Islet precursor cell (in vitro differentiated cells): ENCODE data around the gene ARMC2.
A peak's percentile ranks its signal among the peaks of the same experiment; 100 is the strongest.
"Not testable (repeated sequence)": the region's sequence is repeated elsewhere in the genome, so short reads cannot be mapped to it uniquely, and the experiment has no call there.

Experiments
- DNase-seq: peaks from one replicate; pipeline ENCODE4 v3.0.0-alpha.2; 2018

Gene ARMC2, protein sequence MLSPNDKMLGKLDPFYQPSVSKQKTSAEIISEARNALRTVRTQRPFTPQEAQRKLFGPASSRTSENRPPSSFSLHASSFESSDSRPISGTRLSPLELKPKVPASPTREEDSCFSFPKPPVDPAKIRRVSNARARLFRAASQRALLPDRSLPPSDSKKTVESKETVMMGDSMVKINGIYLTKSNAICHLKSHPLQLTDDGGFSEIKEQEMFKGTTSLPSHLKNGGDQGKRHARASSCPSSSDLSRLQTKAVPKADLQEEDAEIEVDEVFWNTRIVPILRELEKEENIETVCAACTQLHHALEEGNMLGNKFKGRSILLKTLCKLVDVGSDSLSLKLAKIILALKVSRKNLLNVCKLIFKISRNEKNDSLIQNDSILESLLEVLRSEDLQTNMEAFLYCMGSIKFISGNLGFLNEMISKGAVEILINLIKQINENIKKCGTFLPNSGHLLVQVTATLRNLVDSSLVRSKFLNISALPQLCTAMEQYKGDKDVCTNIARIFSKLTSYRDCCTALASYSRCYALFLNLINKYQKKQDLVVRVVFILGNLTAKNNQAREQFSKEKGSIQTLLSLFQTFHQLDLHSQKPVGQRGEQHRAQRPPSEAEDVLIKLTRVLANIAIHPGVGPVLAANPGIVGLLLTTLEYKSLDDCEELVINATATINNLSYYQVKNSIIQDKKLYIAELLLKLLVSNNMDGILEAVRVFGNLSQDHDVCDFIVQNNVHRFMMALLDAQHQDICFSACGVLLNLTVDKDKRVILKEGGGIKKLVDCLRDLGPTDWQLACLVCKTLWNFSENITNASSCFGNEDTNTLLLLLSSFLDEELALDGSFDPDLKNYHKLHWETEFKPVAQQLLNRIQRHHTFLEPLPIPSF

DNA sequence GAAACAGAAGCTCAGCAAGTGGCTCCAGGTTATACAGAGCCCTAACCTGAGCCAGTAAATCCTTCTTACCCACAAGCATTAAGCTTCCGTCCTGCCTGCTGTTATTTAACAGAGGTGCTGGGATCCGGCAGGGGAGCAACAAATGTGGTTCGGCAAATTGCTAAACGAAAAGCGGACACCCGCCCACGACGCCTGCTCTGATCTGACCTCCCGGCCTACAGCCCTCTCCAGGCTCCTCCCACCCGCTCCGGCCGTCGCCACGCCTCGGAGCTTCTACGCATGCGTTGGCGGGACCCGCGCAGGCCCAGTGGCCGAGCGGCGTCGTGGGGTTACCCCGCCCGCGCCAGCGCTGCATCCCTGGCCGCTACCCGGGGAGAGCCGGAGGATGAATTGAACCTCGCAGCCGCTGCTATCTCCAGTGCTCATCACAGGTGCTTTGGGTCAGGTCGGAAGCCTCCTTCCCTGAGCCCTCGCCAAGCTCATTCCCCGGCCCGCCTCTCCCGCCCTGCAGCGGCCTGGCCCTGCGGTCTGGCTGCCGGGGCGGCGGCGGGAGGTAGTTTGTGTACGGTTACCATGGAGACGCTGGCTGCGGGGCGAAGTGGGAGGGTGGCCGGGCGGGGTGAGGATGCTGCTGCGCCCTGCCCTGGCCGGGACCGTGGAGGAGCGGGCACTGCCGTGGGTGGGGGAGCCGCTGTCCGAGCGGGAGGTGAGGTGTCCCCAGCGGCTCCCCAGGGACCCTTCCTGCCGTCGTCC, at the start of gene ARMC2:
ARMC2 (plus strand) TSS at position 307 of the 753 bp plus-strand sequence. CDS start 5,846 bp downstream, outside the sequence.
- peak; percentile 96 for DNase-seq

DNA sequence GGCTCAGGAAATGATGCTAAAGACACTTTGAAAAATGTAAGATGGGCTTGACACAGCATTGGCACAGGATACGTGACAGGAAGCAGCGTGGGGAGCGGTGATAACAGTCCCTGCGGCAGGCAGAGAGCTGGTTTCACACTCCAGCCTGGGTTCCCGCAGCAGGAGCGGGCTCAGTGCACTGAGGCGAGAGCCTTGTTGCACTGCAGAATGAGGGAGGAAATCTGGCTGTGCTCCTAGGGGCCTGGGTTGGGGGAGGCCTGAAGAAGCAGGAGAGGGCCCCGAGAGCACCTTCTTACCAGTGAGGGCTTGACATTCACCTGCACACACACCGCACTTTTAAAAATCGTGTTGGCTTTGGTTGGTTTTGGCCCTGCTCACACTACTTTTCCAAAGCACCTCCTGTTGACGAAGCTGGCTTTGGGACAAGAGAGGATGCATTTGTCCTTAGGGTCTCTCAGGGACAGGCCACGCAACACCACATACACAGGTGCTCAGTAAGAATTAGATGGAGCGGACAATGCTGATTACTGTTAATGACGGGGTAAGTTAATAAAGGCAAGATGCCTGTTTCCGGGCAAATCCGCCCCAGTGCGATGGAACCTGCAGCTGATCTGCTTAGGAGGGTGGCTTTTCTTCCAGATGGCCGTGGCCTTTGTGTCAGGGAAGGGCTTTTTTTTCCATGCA, 49.4 kb upstream of the ARMC2 start:
- peak; percentile 61 for DNase-seq

DNA sequence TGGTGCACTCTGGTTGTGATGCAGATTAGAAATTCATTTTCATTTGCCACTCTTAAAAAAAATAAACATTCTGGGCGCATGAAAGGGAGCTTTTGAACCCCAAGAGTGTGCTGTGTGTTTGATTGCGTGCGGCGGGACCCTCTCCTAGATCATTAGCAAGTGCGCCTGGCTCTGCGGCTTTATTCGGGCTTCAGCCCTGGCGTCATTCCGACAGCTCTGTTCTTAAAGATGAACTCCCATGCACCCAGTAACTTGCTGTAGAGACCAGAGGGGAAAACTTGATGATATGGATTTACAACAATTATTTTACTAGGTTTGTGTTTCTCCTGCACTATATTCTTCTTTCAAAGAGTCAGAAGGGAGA, 48.9 kb upstream of the ARMC2 start:
- peak; percentile 8 for DNase-seq

DNA sequence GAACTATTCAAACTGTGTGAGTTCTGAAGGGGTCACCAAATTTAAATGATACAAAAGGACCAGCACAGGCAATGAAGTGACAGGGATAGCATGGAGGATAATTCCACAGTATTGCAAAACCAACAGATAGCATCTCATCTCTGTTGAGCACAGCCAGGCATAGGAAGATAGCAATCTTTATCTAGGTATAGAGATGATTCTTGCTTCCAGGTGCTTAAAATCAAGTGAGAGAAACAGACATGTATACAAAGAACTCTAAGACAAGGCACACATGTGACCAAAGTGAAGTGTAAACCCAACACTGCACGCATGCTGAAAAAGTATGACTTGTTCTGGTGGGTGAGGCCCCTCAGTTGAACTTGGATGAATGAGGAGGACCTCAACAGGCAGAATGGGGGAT, 48.4 kb upstream of the ARMC2 start:
- no peak for DNase-seq

DNA sequence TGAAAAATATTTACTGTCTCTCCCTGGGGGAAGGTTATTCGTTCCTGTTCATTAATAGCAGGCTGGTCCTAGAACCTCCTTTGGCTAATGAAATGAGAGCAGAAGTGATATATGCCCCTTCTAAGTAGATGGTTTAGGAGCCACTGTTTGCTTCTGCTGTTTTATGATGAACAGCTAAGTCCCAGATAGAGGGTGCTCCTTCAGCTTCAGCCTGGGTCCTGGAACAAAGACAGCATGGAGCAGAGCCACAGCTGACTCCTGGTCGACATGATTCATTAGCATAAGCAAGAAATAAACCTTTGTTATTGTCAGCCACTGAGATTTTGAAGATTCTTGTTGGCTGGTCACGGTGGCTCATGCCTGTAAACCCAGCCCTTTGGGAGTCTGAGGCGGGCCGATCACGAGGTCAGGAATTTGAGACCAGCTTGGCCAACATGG, 47.8 kb upstream of the ARMC2 start:
- DNase-seq, result no peak

DNA sequence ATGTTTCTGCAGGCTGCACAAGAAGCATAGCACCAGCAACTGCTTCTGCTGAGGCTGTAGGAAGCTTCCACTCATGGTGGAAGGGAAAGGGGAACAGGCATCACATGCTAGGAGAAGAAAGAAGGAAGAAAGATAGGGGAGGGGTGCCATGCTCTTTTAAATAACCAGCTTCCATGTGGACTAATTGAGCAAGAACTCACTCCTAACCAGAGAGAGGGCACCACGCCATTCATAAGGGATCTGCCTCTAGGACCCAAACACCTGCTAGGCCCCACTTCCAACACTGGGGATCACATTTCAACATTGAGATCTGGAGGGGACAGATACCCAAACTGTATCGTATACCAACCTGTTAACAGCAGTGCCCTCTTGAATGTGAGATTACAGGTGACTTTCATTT, 46.9 kb upstream of the ARMC2 start:
- DNase-seq, result no peak

DNA sequence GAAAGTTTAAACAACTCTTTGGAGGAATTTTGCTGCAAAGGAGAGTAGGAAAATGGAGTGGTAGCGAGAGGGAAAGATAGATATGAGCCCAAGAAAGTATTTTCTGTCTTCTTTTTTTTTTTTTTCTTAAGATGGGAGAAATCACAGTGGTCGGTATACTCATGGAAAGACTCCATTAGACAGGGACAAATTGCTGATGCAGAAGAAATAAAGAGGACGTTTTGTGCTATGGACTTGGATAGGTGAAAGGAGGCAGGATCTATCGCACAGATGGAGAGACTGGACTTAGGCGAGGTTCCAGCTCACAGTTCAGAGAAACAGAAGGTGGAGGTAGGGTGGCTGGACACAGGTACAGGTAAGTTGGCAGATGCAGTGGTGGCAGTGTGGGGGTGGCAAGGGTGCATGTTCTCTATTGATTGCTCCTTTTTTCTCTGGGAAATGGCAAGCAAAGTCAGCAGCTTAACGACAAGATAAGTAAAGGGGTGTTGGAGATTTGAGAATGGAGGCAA, 44.2 kb upstream of the ARMC2 start:
- no peak for DNase-seq

DNA sequence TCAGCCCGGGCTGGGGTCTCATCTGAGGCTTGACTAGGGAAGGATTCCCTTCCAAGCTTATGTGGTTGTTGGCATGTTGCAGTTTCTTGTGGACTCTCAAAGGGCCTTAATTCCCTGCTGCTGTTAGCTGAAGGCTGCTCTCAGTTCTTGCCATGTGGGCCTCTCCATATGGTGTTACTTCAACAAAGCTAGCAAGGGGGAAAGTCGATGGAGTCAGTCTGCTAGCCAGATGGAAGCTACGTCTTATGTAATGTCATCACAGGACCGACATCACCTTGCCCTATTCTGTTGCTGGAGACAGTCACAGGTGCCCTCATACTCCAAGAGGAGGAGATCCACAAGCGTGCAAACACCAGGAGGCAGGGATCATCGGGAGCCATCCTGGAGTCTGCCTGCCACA, 43.3 kb upstream of the ARMC2 start:
- DNase-seq, result no peak

DNA sequence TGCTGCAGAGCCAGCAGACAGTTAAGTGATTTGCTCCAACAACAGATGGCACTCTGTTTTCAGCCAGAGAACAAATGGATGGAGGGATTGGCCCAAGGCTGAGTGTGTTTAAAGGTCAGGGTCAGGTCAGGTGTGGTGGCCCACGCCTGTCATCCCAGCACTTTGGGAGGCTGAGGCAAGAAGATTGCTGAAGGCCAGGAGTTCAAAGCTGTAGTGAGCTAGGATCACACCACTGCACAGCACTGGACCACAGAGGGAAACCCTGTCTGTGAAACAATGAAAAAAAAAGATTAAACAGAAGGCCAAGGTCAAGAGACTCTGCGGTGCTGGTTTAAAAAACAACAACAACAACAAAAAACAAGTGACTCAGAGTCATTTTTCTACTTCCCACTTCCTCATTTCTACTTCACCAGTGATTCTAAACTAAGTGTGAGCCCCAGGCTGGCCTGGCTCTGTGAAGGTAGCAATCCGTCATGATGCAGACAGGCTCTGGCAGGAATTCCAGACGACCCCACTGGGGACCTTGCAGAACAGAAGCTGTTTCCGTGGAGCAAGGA, 42.5 kb upstream of the ARMC2 start:
- peak; percentile 78 for DNase-seq

DNA sequence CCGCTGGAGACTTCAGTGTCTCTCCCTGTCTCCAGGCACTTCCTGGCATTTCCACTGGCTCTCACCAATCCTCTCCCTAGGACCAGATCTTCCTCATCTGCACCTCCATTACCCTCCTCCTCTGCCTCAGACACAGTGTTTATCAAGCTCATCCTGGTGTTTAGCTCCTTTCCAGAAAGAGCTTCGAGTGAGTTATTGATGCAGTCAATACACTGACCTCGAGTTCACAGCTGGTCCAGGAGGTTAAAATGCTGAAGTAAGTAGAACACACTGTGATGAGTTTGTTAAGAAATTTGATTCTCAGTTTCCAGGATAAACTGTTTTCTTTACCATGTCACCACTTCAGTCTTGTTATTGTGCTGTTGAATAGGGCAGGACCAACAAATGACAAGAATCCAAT, 42.1 kb upstream of the ARMC2 start:
- DNase-seq, result no peak

DNA sequence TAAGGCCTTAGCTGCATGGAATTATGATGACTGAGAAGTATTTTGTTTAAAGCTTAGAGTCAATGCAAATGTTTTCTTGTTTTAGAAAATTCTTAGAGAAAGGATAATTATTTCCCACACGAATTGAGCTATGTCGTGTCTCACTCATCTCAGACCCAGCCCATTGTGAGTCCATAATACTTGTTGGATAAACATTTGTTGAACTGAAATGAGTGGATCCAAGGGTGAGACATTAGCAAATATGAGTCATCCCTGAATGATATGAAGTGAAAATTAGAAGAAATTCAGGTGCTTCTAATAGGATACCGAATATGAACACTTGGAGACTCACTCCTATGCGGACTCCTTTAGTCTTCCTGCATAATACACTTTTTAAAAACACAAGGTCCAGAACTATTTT, 41.6 kb upstream of the ARMC2 start:
- DNase-seq, result no peak

DNA sequence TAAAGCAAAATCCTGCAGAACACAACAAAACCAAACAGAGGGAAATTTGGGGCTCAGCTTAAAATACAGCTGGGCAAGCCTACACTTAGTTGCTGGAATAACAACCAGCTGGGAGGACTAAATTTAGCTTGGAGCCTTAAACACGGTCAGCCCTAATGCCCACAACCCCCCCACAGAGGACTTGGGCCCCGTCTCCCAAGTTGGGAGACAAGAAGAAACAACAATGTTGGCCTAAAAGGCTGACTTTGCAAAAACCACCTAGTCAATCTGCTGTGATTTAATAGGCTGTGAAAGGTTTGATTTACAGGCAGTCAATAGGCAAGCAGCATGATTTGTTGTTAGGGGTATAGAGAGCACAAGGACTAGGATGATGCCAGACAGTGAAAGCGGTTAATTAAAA, 40.3 kb upstream of the ARMC2 start:
- DNase-seq, result no peak

DNA sequence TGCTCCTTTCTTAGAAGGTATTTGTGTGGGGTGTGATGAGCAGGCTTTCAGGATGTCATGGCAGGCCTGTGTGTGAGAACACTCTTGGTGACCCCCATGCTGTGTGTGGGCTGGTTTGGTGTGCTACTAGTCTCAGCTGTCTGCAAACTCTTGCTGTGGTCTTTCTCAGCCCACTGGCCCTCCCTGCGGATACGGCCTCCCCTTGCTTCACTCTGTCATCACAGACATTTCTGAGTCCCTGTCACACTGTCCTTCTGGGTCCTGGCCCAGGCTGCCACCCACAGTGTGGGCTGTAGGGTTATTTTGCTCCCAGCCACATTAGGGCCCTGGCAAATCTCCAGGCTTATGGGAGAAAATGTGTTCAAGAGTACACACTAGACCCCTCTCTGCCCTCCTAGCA, 39.0 kb upstream of the ARMC2 start:
- DNase-seq, result no peak

DNA sequence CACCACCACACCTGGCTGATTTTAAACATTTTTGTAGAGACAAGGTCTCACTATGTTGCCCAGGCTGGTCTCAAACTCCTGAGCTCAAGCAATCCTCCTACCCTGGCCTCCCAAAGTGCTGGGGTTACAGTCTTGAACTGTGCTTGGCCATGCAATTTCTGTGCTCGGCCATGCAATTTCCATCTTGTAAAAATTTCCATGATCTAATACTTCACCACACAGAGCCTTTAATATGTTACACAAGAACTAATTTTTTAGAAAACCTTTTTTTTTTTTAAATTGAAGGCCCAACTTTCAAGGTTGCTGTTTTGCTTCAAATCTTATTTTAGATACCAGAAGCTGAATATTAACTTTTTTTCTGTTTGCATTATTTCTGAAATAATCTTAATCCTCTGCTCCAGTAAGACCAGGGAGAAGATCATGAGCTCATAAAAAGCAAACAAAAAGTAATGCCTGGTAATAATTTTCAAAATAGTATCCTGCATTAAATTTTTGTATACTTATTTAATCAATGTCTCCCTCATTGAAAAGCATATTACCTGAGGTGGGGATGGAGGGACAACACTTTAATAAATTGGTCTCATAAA, 38.1 kb upstream of the ARMC2 start:
- DNase-seq, result no peak

DNA sequence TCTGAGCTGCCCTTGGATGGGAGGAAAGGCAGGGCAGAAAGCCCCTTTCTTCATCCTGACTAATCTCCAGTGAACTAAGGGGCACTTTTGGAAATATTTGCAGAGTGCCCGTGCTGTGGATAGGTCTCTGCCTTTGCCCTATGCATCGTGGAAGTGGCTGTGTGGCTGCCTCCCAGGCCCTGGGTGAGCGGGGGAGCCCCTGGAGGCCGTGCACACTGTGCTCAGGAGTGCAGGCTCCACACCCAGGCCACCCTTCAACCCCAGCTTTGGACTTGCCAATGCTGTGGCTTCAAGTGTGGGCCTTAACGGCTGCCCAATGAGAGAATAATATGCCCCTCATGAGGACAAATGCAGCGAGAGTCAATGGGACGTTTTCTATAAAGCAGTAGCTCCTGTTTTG, 36.7 kb upstream of the ARMC2 start:
- no peak for DNase-seq

DNA sequence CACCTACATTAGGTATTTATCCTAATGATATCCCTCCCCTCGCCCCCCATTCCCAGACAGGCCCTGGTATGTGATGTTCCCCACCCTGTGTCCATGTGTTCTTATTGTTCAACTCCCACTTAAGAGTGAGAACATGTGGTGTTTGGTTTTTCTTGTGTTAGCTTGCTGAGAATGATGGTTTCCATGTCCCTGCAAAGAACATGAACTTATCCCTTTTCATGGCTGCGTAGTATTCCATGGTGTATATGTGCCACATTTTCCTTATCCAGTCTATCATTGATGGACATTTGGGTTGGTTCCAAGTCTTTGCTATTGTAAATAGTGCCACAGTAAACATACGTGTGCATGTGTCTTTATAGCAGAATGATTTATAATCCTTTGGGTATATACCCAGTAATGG, 35.0 kb upstream of the ARMC2 start:
- not testable (repeated sequence) for DNase-seq

DNA sequence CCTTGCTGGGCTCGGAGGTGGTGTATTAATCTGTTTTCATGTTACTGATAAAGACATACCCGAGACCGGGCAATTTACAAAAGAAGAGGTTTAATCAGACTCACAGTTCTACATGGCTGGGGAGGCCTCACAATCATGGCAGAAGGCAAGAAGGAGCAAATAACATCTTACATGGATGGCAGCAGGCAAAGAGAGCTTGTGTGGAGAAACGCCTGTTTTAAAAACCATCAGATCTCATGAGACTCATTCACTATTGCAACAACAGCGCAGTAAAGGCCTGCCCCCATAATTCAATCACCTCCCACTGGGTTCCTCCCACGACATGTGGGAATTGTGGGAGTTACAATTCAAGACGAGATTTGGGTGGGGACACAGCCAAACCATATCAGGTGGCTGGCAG, 30.9 kb upstream of the ARMC2 start:
- not testable (repeated sequence) for DNase-seq

DNA sequence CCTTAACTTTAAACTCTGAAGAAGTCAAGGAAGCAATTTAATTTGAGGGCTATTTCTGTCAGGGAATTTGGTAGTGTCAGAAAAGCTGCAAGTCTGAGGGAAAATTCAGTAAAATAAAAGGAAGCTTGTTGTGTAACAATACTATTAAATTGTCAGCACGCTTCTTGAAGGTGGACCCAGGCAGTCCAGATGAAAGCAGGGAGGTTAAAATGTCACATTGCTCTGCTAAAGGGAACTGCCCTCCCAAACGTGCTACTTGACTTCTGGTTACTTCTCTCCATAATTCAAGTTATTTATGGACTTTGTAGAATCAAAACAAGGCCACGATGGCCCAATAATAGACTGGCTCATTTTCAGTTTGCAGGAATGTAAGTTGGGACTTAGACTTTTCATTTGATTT, 28.2 kb upstream of the ARMC2 start:
- no peak for DNase-seq

DNA sequence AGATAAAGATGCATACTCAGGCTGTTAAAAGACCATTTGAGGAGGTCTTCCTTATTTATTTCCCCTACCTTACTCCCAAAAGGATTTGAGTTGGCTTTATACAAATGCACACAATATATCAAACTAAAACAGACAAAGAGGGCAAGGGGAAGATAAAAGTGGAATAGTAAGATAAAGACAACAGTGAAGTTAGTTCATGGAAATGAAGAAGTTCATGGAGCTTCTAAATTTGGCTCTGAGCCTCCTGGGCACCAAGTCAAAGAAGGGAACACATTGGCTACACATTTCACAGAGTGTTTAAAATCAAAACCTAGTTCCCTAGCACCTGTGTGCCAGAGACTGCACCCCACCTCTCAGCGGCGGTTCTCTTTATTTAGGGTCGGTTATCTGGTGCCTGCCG, 25.8 kb upstream of the ARMC2 start:
- no peak for DNase-seq

DNA sequence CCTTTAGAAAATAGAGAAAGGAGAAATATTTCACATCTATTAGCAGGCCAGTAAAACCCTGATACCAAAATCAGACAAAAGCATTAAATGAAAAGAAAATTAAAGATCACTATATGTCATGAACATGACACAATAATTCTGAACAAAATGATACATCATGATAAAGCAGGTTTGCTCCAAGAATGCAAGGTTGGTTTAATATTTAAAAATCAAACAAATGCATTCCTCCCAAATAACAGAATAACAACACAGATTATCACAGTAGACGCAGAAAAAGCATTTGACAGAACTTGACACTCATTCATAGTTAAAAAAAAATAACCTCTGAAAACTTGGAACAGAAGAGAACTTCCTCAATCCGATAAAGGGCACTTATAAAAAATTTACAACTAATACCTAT, 22.9 kb upstream of the ARMC2 start:
- no peak for DNase-seq

DNA sequence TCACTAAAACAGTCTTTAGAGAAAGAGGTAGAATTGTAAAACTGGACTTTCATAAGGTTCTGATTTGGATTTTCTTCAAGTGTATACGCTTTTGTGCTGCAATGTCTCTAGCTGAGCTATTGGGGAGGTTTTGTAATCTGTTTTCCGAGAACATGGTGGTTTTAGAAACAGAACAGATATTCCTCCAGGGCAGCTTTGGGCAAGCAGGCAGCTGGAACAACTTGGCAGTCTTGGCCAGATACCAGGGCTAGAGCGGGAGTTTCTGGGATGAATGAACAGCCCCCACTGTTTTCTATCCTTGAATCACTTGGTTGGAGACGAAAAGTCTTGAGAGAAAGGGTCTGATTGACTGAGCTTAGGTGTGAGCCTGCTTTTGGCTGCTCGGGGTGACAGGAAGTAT, 17.1 kb upstream of the ARMC2 start:
- no peak for DNase-seq

DNA sequence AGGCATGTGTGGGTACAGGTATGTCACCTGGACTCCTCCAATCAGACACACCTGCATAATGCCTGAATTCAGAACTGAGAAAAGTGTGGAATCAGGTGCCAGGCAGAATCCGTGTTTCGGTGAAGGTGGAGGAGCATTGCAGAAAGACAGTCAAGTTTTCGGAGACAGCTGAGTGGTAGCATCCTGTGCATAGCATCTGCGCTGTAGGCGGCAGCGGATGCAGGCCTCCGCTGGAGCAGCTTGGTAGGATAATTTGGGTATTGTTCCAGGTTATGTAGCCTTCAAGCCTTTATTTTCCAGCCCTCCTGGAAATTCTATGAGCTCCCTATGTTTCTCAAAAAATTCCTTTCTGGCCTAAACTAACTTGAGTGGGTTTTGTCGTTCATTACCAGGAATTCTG, 15.5 kb upstream of the ARMC2 start:
- no peak for DNase-seq
